ENCODE data around the gene TLX1.
A peak's percentile ranks its signal among the peaks of the same experiment; 100 is the strongest.

Gene TLX1

GRCh38 chr10:101123815-101124617 is 7.1 kb upstream of the TLX1 start:
- no peak overlapping the region for H3K27ac ChIP-seq
- H2AFZ ChIP-seq, result peak overlapping the region; percentile 51
- no peaks in the 10 kb centered on the region for H3K36me3 ChIP-seq (ENCODE audit: control insufficient read depth, insufficient read depth, low read length)
- H3K4me1 ChIP-seq, result peaks cover 3% of the 10 kb centered on the region
- no peak overlapping the region for H3K9ac ChIP-seq
- H3K79me2 ChIP-seq, result no peaks in the 10 kb centered on the region
- no peaks in the 10 kb centered on the region for H3K9me3 ChIP-seq (ENCODE audit: control insufficient read depth, low read length)
- peaks cover 9% of the 10 kb centered on the region for H3K27me3 ChIP-seq (ENCODE audit: control insufficient read depth, insufficient read depth, low read length)
- peak overlapping the region; percentile 34 for H3K4me3 ChIP-seq (ENCODE audit: low read depth, low read length)
- peak overlapping the region; percentile 72 for H3K4me2 ChIP-seq (ENCODE audit: low read length)
- no peak for TF ChIP-seq CTCF (IDR thresholded peaks at IDR 0.05)

- no peak overlapping the region for H3K4me2 ChIP-seq (ENCODE audit: low read length)
- H3K27ac ChIP-seq, result no peak overlapping the region
- no peaks in the 10 kb centered on the region for H3K79me2 ChIP-seq
- H3K9ac ChIP-seq, result no peak overlapping the region
- H3K4me1 ChIP-seq, result peaks cover 3% of the 10 kb centered on the region
- no peak overlapping the region for H2AFZ ChIP-seq
- H3K4me3 ChIP-seq (ENCODE audit: low read depth, low read length), result no peak overlapping the region
- H3K36me3 ChIP-seq (ENCODE audit: control insufficient read depth, insufficient read depth, low read length), result no peaks in the 10 kb centered on the region
- H3K9me3 ChIP-seq (ENCODE audit: control insufficient read depth, low read length), result no peaks in the 10 kb centered on the region
- no peak for TF ChIP-seq CTCF (IDR thresholded peaks at IDR 0.05)
- H3K27me3 ChIP-seq (ENCODE audit: control insufficient read depth, insufficient read depth, low read length), result peaks cover 9% of the 10 kb centered on the region
Observed at GRCh38 chr10:101124933-101125332, 6.2 kb upstream of the TLX1 start.

DNA sequence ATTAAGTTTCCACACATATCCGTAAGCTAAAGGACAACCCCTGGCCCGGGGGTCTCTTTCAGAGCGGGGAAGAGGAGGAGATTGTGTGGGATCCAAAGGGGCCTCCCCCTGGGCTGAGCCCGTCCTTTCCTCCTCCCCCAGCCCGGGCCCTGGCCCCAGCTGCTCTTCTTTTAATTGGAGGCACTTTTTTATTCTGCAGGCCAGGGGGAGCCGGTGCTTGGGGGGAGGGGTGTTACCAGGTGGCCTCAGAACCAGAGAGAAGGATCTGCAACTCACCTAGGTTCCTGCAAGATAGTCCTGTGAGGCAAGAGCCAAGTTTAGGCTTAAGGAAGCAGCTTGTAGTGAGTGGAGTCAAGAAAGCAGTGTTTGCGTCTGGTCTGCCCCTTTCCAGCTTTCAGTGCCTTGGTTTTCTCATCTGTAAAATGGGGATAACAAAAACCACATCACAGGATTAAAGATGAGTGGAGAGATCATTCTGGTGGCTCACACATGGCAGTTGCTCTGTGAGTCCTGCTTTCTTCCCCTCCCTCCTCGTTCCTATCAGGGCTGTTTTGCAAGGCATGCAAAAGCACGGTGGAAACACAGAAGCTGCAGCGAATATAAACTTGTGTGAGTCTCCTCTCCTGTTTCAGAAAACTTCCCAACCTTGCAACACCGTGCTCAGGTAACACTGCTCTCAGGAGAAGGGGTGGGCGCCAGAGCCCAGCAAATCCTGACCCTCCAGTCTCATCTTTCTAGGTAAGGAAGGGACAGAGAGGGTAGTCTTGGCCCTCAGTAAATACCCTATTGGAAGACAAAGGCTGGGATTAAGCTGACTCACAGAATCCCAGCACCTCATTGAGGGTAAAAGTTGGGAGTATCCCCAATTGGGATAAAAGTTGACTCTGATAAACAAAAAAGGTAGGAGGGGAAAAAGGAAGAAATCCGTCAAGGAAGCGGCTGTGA is 4.1 kb upstream of the TLX1 start:
- peaks cover 10% of the 10 kb centered on the region for H3K27me3 ChIP-seq (ENCODE audit: control insufficient read depth, insufficient read depth, low read length)
- TF ChIP-seq CTCF (IDR thresholded peaks at IDR 0.05), result no peak

DNA sequence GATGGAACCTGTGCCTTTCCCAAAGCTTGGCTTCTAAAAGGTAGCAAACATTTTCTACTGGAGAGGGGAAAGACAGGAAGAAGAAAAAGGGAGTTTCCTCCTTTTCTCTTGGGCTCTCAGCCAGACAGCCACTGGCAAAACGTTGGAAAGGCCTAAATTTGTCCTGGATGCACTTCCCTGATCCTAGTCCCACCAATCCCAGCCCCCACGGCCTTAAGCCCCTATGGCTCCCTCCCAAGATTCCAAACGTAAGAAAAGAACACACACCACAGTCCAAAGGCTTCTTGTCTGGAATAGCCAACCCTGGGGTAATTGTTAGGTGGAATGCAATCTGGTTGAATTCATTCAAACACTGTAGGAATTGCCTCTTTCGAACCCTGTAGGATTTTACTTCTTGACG is 959 bp upstream of the TLX1 start:
- H3K4me2 ChIP-seq (ENCODE audit: low read length), result no peak overlapping the region
- no peaks in the 10 kb centered on the region for H3K9me3 ChIP-seq (ENCODE audit: control insufficient read depth, low read length)
- H2AFZ ChIP-seq, result no peak overlapping the region
- H3K4me1 ChIP-seq, result peaks cover 3% of the 10 kb centered on the region
- H3K36me3 ChIP-seq (ENCODE audit: control insufficient read depth, insufficient read depth, low read length), result no peaks in the 10 kb centered on the region
- no peaks in the 10 kb centered on the region for H3K79me2 ChIP-seq
- H3K27me3 ChIP-seq (ENCODE audit: control insufficient read depth, insufficient read depth, low read length), result peaks cover 29% of the 10 kb centered on the region
- no peak overlapping the region for H3K27ac ChIP-seq
- H3K4me3 ChIP-seq (ENCODE audit: low read depth, low read length), result no peak overlapping the region
- TF ChIP-seq CTCF (IDR thresholded peaks at IDR 0.05), result no peak
- no peak overlapping the region for H3K9ac ChIP-seq

More for the DNA sequence above, 4.1 kb upstream of the TLX1 start:
- H3K4me3 ChIP-seq (ENCODE audit: low read depth, low read length), result no peak overlapping the region
- peaks cover 6% of the 10 kb centered on the region for H3K4me1 ChIP-seq
- no peak overlapping the region for H2AFZ ChIP-seq
- no peak overlapping the region for H3K4me2 ChIP-seq (ENCODE audit: low read length)
- no peaks in the 10 kb centered on the region for H3K79me2 ChIP-seq
- no peaks in the 10 kb centered on the region for H3K9me3 ChIP-seq (ENCODE audit: control insufficient read depth, low read length)
- no peak overlapping the region for H3K9ac ChIP-seq
- H3K36me3 ChIP-seq (ENCODE audit: control insufficient read depth, insufficient read depth, low read length), result no peaks in the 10 kb centered on the region
- H3K27ac ChIP-seq, result no peak overlapping the region

Measured in parathyroid adenoma (tissue), 2 donors.